Right lobe of liver (tissue), 4 donors: ENCODE results near the gene CAMTA1.

ENCODE experiments used
- POLR2A ChIP-seq: fragments of 450-650 bp; IDR thresholded peaks from one replicate; pipeline ENCODE4 v1.6.1; 2017; ENCODE audit warnings: antibody characterized with exemption, mild to moderate bottlenecking
- TF ChIP-seq, protein P1 (sequence below), 4 donors: fragments of 200-600 bp in 3 of 4; fragments of 450-650 bp in 1 of 4; IDR thresholded peaks; one replicate each; pipeline versions ENCODE4 v1.5.1 to v1.8.0; 2016 to 2022; ENCODE audit warnings: antibody characterized with exemption in 4 of 4, mild to moderate bottlenecking in 2 of 4
- donor health status: DM: no; HTN: no; CAD: no.
- donor health status: DM: no; HTN: no; CAD: no.
- donor health status: DM: no; HTN: yes; CAD: no.

DNA sequence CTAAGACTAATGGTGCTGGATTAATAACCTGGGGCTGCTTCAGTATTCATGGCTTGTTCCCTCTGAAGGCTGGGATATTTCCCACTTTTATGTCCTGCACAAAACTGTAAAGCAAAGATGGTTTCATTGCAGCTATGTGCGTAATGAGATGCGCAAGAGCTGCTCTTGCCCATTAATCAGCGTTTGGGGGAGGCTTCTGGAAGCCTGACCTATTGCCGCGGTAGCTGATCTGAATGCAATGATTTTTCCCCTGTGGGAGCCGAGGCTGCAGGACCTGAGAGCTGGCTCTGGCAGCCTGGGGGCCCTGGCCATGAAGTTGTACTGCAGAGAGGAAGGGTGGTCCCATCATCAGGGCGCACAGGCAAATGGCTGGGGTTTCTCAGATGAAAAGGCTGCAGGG is 239.8 kb downstream of the CAMTA1 start:
- TF ChIP-seq, protein P1, sequence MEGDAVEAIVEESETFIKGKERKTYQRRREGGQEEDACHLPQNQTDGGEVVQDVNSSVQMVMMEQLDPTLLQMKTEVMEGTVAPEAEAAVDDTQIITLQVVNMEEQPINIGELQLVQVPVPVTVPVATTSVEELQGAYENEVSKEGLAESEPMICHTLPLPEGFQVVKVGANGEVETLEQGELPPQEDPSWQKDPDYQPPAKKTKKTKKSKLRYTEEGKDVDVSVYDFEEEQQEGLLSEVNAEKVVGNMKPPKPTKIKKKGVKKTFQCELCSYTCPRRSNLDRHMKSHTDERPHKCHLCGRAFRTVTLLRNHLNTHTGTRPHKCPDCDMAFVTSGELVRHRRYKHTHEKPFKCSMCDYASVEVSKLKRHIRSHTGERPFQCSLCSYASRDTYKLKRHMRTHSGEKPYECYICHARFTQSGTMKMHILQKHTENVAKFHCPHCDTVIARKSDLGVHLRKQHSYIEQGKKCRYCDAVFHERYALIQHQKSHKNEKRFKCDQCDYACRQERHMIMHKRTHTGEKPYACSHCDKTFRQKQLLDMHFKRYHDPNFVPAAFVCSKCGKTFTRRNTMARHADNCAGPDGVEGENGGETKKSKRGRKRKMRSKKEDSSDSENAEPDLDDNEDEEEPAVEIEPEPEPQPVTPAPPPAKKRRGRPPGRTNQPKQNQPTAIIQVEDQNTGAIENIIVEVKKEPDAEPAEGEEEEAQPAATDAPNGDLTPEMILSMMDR (IDR thresholded peaks at IDR 0.05), result no peak
- TF ChIP-seq POLR2A, result no peak
